ENCODE results near the gene LEFTY2. TPM values are rescaled to one million over a fixed set of nuclear protein-coding genes. Genes with fewer than 3 reads are reported as not detected.
A peak's percentile ranks its signal among the peaks of the same experiment; 100 is the strongest.
"Not testable (repeated sequence)": the region's sequence is repeated elsewhere in the genome, so short reads cannot be mapped to it uniquely, and the experiment has no call there.

The LEFTY2 gene
- polyA plus RNA-seq, 4 donors = 0.72 to 1.6 (median 1.1) TPM

DNA sequence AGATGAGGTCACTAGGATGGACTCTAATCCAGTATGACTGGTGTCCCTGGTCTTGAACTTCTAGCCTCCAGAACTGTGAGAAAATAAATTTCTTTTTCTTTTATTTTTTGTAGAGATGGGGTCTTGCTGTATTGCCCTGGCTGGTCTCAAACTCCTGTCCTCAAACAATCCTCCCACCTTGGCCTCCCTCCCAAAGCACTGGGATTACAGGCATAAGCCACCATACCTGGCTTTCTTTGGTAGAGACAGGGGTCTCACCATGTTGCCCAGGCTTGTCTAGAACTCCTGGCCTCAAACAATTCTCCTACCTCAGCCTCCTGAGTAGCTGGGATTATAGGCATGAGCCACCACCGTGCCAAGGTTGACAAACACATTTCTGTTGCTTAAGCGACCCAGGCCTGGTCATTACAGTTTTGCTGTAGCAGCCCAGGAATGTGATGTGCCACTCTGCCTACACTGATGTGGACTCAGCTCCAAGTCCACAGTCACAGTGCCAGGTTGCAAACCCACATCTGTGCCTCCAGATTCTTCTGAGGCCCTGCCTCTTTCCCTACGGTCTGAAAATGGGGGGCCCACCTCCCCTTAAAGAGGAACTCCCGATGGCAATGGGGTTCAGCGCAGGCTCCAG, 32.9 kb downstream of the LEFTY2 start:
- no peak for DNase-seq (ENCODE audit: low read depth in 4 of 4, low spot score in 2 of 4)

DNA sequence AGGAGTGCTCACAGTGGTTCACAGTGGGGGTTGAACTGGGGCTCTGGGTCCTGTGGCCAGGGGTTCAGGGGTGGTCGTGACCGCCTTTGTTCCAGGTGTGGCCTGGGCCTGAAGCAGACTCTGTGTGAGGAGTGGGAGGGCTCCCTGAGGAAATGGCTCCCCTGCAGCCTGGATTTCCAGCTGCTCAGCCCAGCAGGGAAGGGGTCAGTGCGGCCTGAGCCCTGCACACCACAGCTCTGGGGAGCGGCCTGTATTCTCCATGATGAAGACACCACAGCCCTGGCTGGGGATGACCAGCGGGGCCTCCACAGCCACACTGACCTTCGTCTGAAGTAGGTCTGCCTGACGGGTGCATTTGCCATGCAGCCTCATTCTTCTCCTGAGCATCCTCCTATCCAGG, 33.7 kb downstream of the LEFTY2 start:
- DNase-seq (ENCODE audit: low read depth in 4 of 4, low spot score in 2 of 4) = no peak

DNA sequence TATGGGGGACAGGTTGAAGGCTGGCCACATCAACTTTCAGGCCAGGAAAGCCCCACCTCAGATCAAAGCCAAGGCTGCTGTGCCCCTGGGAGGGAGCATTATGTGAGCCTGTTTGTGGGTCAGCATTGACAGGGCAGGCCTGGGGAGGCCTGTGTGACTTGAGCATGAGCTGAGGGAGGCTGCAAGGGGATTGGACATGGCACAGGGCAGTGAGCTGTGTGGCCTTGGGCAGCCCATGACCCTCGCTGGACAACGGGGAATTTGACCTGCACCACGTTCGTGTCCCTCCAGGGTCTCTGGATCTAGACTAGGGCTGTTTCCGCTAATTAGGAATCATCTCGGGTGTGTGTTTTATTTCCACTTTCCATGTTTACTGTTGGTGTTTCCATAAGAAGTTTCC, 34.6 kb downstream of the LEFTY2 start:
- no peak for DNase-seq (ENCODE audit: low read depth in 4 of 4, low spot score in 2 of 4)

DNA sequence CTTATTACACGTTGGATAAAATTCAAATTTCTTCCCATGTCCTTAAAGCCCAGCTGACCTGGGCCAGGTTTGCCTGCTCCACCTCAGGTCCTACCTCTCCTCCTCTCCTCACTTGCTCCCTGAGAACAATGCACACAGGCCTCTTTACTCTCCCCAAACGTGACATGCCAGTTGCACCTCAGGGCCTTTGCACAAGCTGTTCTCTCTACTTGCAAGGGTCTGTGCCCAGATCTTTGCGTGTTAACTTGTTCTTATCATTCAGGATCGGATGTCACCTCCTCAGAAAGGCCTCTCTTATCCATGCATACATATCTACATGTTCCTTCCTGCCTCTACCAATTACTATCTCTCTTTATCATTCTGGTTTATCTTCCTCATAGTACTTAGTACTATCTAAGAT, 37.4 kb downstream of the LEFTY2 start:
- DNase-seq (ENCODE audit: low read depth in 4 of 4, low spot score in 2 of 4) = no peak

DNA sequence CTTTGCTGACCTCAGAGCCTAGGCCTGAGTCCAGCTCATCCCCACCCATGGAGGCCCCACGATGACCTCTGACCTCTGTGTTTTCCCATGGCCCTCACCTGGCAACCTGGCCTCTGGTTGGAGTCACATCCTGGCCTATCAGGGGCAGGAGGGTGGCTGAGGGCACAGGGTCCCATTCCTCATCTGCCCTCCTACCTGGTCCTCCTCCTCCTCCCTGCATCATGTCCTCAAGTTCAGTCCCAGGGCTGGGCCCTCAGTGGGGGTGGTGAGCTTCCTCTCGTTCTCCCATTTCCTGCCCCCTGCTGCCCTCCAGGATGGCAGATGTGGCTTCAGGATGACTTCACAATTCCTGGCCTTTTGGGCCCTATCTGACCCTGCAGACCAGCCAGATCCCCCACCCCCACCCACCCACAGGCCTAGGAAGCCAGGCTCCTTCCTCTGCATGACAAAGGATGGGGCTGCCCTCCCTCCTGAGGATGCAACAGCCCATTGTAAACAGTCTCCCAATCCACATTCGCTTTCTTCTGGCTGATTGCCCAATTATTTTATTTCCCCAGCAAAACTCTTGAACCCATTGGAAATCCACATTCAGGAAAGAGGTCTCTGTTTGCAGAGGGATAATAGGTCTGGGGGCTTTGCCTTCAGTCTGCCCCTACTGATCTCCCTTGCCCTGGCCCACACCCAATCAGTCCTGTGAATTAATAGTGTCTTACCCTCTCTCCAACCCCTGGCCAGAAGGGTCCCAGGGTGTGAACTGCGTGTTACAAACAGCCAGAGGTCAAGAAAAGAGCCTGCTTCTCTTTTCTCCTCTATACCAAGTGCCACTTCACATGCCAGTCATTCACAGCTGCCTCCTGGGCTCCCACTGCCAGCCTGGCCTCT, 41.7 kb downstream of the LEFTY2 start:
- no peak for DNase-seq (ENCODE audit: low read depth in 4 of 4, low spot score in 2 of 4)

DNA sequence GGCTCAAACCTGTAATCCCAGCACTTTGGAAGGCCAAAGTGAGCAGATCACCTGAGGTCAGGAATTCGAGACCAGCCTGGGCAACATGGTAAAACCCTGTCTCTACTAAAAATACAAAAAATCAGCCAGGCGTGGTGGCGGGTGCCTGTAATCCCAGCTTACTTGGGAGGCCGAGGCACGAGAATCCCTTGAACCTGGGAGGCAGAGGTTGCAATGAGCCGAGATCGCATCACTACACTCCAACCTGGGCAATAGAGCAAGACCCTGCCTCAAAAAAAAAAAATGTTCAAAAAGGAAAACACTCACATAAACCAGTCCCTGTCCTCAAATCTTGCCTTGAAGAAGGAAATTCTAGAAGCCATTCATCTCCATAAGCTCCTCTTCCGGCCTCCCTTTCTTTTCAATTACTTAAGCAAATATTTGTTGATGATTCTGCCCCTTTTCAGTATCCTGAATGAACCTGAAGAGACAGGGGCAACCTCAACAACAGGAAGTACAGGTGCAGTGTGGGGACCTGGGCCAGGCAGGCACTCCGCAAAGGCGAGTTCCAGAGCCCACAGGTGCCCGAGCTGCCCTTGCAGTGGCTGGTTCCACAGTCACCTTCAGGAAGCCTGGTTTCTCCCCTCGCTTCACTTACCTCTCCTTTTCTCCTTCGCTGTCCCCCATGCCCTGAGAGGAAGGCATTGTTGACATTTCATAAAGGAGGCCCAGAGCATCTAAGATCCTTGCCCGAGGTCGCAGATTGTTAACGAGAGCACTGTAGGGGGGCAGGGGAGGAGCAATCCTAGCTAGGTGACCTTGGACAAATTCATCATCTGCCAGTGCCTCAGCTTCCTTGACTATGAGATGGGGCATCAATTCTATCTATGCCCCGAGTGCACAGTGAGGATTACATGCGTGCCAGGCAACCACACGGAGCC, 43.2 kb downstream of the LEFTY2 start:
- DNase-seq (ENCODE audit: low read depth in 4 of 4, low spot score in 2 of 4) = no peak

DNA sequence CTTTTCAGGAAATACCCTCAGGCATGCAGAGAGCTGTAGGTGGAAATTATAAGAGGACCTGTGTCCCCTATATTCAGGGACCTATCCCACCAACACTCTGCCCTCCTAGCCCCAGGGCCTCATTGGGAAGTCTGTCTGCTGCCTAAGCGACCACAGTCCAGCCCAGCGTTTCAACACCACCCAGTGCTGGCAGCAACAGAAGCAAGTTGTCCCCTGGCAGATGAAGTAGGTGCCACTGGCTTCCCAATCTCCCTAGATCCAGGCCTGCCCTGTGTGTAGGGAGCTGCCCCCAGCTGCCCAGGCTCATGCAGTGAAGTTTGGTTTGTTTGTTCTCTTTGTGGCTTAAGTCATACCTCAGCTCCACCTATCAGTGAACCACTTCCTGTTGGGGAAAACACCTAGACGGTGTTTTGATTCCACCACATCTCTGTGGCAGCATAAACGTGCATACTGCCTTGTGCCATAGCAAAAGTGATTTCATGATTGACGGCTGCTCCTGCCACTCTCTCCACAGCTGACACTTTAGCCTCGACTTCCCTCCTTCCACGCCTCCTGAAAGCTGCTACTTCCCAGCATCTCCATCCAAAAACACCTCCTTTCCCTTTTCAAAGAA, 44.0 kb downstream of the LEFTY2 start:
- no peak for DNase-seq (ENCODE audit: low read depth in 4 of 4, low spot score in 2 of 4)

DNA sequence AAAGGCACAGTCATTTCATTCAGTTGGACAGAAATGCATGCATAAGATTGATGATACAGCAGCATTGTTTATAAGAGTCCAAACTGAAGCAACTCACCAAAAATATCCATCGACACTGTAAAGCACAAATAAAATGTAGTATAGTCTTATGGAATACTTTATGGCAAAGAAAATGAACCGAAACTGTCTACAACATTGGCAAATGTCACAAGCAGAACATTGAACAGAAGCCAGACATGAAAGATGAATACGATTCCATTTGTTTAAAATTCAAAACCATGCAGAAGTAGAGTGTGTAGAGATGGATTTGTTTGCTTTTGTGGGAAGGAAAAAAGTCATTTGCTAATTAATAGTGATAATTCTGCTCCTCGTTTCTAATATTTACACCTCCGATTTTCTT, 44.5 kb downstream of the LEFTY2 start:
- DNase-seq (ENCODE audit: low read depth in 4 of 4, low spot score in 2 of 4) = no peak

DNA sequence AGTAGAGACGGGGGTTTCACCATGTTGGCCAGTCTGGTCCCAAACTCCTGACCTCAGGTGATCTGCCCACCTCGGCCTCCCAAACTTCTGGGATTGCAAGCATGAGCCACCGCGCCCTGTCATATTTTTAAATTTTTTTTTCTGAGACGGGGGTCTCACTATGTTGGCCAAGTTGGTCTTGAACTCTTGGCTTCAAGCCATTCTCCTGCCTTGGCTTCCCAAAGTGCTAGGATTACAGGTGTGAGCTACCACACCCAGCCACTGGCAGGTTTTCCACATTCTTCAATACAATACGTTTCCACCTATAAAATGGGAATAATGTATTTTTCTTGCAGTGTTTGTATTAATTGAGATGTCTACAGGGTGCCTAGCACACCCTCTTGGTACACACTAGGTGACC, 48.7 kb downstream of the LEFTY2 start:
- no peak for DNase-seq (ENCODE audit: low read depth in 4 of 4, low spot score in 2 of 4)

DNA sequence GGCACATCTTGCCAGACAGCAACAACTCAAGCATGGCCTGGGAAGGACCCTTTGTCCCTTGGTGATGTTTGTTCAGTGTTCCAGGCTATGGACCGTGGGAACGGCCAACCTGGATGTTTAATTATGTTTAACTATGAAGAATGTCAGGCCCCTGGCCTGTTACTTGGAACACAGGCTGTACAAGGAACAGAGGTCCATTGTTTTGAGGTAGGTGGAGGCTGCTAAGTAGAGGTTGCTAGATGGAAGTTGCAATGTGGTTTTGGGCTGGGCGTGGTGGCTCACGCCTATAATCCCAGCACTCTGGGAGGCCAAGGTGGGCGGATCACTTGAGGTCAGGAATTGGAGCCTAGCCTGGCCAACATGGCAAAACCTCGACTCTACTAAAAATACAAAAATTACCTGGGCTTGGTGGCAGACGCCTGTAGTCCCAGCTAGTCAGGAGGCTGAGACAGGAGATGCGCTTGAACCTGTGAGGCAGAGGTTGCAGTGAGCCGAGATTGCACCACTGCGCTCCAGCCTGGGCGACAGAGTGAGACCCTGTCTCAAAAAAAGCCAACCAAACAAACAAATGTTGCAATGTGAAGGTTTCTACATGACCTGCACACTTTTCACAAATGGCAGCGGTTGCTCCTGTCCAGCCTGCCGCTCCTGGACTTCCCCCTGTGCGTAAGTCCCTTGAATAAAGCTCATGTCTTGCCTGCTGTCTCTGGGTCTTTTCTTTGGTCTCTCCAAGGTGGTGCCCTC, 49.6 kb downstream of the LEFTY2 start:
- peak in 1 of 4 donors; percentile 19 for DNase-seq (ENCODE audit: low read depth in 4 of 4, low spot score in 2 of 4)

DNA sequence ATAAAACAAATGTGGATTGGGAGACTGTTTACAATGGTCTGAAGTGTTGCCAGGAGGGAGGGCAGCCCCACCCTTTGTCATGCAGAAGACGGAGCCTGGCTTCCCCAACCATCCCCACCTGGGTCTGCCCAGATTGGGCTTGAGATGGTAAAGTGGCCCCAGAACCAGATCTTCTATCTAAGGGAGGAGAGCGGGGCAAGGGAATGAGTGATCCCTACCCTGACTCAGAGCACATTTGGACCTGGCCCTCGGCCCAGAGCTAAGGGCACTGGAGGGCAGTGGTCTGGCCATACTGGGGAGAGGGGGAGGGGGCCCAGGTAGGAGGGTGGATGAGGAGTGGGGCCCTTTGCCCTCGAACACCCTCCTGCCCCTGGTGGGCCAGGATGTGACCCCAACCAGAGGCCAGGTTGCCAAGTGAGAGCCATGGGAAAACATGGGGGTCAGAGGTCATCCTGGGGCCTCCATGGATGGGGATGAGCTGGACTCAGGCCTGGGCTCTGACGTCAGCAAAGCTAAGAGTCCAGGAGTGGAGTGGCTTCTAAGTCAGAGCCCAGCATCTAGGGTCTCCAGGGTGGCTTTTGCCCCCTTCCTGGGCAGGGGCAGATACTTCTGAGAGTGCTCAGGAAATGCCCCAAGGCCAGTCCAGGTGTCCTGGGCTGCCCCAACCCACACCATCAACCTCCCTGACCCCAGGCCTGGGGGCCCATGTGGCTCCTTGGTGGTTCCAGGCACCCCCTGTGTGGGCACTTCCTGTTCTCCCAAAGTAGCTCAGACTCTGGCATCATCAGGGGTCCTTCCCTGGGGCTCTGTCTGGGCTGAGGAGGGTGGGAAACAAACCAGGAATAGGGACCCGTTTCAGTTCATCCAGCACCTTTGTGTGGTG, 50.4 kb downstream of the LEFTY2 start:
- DNase-seq (ENCODE audit: low read depth in 4 of 4, low spot score in 2 of 4) = no peak

DNA sequence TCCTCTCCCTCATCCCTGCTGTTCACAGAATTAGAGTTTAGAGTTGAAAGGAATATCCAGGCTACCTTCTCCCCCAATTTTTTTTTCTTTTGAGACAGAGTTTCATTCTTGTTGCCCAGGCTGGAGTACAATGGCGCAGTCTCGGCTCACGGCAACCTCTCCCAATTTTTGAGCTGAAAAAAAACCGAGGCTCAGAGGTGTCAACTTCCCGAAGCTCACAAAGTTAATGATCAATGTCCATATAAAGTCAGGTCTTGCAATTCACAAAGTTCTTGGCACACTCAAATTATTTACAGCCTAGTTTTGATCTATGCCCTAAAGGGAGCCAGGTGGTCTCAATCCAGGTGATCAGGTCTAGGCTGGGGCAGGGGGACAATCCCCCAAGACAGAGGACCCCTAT, 51.3 kb downstream of the LEFTY2 start:
- no peak for DNase-seq (ENCODE audit: low read depth in 4 of 4, low spot score in 2 of 4)

DNA sequence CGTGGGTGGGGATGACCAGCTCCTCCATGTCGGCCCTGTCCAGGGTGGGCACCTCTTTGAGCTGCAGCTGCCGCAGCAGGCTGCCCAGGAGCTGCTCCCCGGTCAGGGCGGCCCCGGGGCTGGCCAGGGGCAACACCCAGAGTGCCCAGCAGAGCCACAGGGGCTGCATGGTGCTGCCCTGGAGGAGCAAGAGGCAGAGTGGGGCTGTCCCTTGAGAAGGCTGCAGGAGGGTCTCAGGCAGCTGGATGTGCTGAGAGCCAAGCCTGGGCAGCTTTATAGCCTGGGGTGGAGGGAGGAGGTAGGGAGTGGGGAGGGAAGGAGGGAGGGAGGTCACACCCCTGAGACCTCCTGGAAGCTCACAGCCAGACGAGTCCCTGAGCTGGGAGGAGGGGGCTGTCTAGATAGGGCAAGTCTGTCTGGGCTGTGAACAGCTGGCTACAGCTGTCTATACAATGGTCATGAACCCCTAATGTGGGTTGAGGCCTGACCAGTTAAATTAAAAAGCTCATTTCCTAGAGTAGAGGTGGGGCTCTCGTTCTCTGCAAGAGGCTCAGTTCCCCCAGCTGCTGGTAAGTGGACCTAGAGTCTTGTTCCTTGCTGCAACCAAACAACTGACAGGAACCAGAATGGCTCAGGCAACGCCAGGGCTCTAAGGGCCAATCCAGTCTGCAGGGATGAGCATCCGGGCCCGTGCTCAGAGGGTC, 52.0 kb downstream of the LEFTY2 start, which contains the start of gene LEFTY1:
LEFTY1 (minus strand) TSS at position 249 of the 704 bp plus-strand sequence; CDS start at position 169, 80 bp downstream.
- DNase-seq (ENCODE audit: low read depth in 4 of 4, low spot score in 2 of 4) = peak in 2 of 4 donors; percentile 82 to 83

DNA sequence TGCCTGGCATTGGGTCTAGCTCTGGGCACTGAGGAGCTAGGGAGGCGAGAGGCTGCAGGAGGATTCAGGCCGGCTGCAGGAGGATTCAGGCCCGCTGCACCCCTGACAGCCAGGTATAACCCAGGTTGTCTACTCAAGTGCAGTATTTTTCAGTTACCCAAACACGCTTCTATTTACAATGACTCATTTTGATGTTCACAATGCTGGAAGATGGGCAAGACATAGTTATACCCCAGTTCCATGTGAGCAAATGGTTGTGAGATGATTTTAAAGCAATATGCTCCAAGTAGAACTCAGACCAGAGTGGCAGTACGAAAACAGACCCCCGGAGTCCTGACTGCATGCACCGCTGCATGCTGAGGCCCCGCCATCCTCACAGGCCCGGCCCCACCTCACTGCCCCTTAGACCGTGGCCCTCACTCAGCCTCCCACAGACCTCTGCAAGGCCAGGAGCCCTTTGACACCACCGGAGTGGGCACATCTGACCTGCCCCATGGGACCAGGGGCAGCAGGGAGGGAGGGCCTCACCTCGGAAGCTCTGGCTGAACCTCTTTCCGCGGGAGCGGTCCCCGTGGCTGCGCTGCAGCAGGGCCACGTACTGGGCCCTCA, 52.6 kb downstream of the LEFTY2 start:
- no peak for DNase-seq (ENCODE audit: low read depth in 4 of 4, low spot score in 2 of 4)

DNA sequence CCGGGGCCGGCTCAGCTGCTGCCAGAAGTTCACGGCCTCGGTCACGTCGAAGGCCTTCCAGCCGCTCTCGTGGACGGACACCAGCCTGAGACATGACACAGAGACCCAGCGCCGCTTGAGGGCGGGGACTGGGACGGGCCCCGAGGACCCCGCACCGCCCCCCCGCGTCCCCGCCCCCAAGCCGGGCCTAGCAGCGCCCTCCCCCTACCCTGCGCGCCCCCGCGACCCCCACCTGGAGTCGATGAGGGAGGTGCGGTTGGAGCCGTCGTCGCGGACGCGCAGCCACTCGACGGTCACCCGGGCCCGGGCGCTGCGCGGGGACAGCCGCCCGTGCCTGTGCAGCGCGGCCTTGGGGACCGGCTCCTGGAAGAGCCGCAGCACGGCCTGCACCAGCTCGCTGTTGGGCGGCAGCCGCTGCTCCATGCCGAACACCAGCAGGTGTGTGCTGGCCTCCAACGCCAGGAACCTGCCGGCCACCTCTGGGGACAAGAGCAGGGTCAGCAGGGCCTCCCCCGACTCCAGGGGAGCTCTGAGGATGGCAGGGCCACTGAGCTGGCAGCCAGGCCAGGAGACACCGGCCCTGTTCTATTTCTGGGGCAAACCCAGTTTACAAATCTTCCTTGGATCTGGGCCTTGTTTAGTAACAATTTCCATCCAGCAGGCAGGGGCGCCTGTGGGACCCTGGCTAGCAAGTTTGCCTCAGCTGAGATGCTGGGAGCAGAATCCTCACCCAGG, 53.3 kb downstream of the LEFTY2 start:
- DNase-seq (ENCODE audit: low read depth in 4 of 4, low spot score in 2 of 4) = not testable (repeated sequence)

DNA sequence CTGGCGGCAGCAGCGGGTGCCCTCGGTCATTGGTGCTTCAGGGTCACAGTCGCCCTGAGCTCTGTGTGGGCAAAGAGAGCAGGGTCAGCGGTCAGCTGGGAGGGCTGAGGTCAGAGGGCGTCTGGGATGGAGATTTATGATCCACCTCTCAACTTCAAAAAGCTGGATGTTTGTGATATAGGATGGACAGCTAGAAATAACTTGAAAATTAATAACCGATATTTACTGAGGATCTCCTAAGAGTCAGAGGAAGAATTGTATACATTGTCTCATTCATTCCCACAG, 54.0 kb downstream of the LEFTY2 start:
- DNase-seq (ENCODE audit: low read depth in 4 of 4, low spot score in 2 of 4) = no peak
